Prostate gland (tissue), 2 donors: ENCODE results near the gene EFNA3.

Source experiments
- CTCF ChIP-seq, 4 experiments: fragments of 200-600 bp in 2 of 4; fragments of 450-650 bp in 2 of 4; sonication (generic) in 2 of 4; IDR thresholded peaks; 1 replicate in 3 of 4; 2 replicates in 1 of 4; pipeline ENCODE4 v1.5.1; 2016 to 2019; ENCODE audit warnings: antibody characterized with exemption in 4 of 4, mild to moderate bottlenecking in 2 of 4, moderate library complexity in 2 of 4
- POLR2A ChIP-seq: fragments of 450-650 bp; IDR thresholded peaks from one replicate; pipeline ENCODE4 v1.6.1; 2016; ENCODE audit warnings: antibody characterized with exemption, mild to moderate bottlenecking
- POLR2AphosphoS5 ChIP-seq: sonication (generic); formaldehyde crosslinking; IDR thresholded peaks from one replicate; pipeline ENCODE4 v1.6.1; 2017; ENCODE audit warnings: antibody characterized with exemption

GRCh38 chr1:155091071-155092051, 12.7 kb downstream of the EFNA3 start:
- TF ChIP-seq CTCF (IDR thresholded peaks at IDR 0.05) (peak; percentile 97 to 99 (median 98)), POLR2A (no peak), POLR2AphosphoS5 (peak; percentile 60)
